ENCODE results near the gene PI16.

DNA sequence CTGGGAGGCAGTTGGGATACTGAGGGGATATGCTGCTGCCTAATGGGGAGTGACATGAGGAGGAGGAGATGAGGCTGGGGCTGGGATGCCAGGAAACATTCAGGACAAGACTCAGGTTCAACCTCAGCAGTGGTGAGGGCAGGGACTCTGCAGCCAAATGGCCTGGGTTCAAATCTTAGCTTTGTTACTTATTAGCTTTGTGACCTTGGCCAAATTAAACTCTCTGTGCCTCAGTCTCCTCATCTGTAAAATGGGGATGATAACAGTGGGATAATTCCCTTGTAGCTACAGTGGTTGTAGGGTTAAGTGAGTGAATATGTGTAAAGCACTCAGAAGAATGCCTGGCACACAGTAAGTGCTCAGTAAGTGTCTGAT is 1.9 kb downstream of the PI16 start:
- TF ChIP-seq, protein P1, sequence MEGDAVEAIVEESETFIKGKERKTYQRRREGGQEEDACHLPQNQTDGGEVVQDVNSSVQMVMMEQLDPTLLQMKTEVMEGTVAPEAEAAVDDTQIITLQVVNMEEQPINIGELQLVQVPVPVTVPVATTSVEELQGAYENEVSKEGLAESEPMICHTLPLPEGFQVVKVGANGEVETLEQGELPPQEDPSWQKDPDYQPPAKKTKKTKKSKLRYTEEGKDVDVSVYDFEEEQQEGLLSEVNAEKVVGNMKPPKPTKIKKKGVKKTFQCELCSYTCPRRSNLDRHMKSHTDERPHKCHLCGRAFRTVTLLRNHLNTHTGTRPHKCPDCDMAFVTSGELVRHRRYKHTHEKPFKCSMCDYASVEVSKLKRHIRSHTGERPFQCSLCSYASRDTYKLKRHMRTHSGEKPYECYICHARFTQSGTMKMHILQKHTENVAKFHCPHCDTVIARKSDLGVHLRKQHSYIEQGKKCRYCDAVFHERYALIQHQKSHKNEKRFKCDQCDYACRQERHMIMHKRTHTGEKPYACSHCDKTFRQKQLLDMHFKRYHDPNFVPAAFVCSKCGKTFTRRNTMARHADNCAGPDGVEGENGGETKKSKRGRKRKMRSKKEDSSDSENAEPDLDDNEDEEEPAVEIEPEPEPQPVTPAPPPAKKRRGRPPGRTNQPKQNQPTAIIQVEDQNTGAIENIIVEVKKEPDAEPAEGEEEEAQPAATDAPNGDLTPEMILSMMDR (IDR thresholded peaks at IDR 0.05), result no peak
- TF ChIP-seq EP300 (IDR thresholded peaks at IDR 0.05), result no peak
- no peak for TF ChIP-seq POLR2AphosphoS5 (IDR thresholded peaks at IDR 0.05)
